CD14-positive monocyte (primary cell): ENCODE results near the gene KRT32. TPM values are rescaled to one million over a fixed set of nuclear protein-coding genes. Genes with fewer than 3 reads are reported as not detected.

ENCODE experiments used
- DNase-seq, 3 donors: peaks; one replicate each; pipeline ENCODE4 v3.0.0-alpha.2; 2011 to 2022
- H2AFZ ChIP-seq: 2 replicates; pipeline ENCODE4 v1.6.0; 2012; ENCODE audit warnings: mild to moderate bottlenecking, low read depth, low read length, inconsistent platforms; ENCODE audit not compliant: insufficient read depth, poor library complexity, severe bottlenecking
- H3K27ac ChIP-seq, 2 donors: 1 replicate in 1 of 2; 2 replicates in 1 of 2; pipeline ENCODE4 v1.5.1; 2012 to 2013; ENCODE audit warnings: low read length in 2 of 2, control low read depth in 1 of 2, inconsistent platforms in 1 of 2, low read depth in 1 of 2, mild to moderate bottlenecking in 1 of 2
- H3K27me3 ChIP-seq, 2 donors: one replicate each; pipeline versions ENCODE4 v1.6.0 to v1.6.1; 2011 to 2013; ENCODE audit warnings: low read length in 2 of 2; ENCODE audit not compliant: control insufficient read depth in 2 of 2, insufficient read depth in 2 of 2
- H3K36me3 ChIP-seq, 2 donors: replicated peaks in 1 of 2; 1 replicate in 1 of 2; 2 replicates in 1 of 2; pipeline versions ENCODE4 v1.5.1 to v1.6.1; 2012 to 2013; ENCODE audit warnings: low read length in 2 of 2, control low read depth in 1 of 2, inconsistent platforms in 1 of 2, mild to moderate bottlenecking in 1 of 2; ENCODE audit not compliant: insufficient read depth in 2 of 2, control insufficient read depth in 1 of 2
- H3K4me1 ChIP-seq, 2 donors: 1 replicate in 1 of 2; 2 replicates in 1 of 2; pipeline versions ENCODE4 v1.5.1 to v1.6.1; 2012 to 2013; ENCODE audit warnings: low read length in 2 of 2, control low read depth in 1 of 2, inconsistent platforms in 1 of 2, mild to moderate bottlenecking in 1 of 2, moderate library complexity in 1 of 2; ENCODE audit not compliant: insufficient read depth in 2 of 2, control insufficient read depth in 1 of 2
- H3K4me2 ChIP-seq: replicated peaks from 2 replicates; pipeline ENCODE3; 2012; ENCODE audit warnings: low read length, moderate library complexity, mild to moderate bottlenecking; ENCODE audit not compliant: poor library complexity, severe bottlenecking; ENCODE audit errors: extremely low read depth
- H3K4me3 ChIP-seq, 3 experiments: fragments of 200-600 bp in 1 of 3; sonication (generic) in 1 of 3; replicated peaks in 1 of 3; 1 replicate in 2 of 3; 2 replicates in 1 of 3; pipeline ENCODE4 v1.5.1; 2011 to 2013; ENCODE audit warnings: low read length in 3 of 3, mild to moderate bottlenecking in 3 of 3, control low read depth in 2 of 3, low read depth in 2 of 3, inconsistent platforms in 1 of 3, moderate library complexity in 1 of 3
- H3K79me2 ChIP-seq: 2 replicates; pipeline ENCODE4 v1.6.0; 2012; ENCODE audit warnings: mild to moderate bottlenecking, control low read depth, inconsistent platforms, low read length, moderate library complexity; ENCODE audit not compliant: insufficient read depth
- H3K9ac ChIP-seq: 2 replicates; pipeline ENCODE4 v1.6.0; 2017; ENCODE audit warnings: low read length, mild to moderate bottlenecking; ENCODE audit not compliant: insufficient read depth, poor library complexity, severe bottlenecking
- H3K9me3 ChIP-seq, 2 donors: replicated peaks in 1 of 2; 1 replicate in 1 of 2; 2 replicates in 1 of 2; pipeline versions ENCODE4 v1.5.1 to v1.6.1; 2012 to 2013; ENCODE audit warnings: low read length in 2 of 2, control low read depth in 1 of 2; ENCODE audit not compliant: control insufficient read depth in 1 of 2, insufficient read depth in 1 of 2
- H4K20me1 ChIP-seq: 2 replicates; pipeline ENCODE4 v1.6.0; 2012; ENCODE audit warnings: mild to moderate bottlenecking, low read length, control low read depth, moderate library complexity; ENCODE audit not compliant: insufficient read depth
- H3K27ac Mint-ChIP-seq, 7 donors: one replicate each; pipeline ENCODE4 v1.8.0; 2020; ENCODE audit warnings: mild to moderate bottlenecking in 7 of 7, mixed read lengths in 7 of 7, moderate library complexity in 6 of 7, inconsistent platforms in 2 of 7
- H3K27me3 Mint-ChIP-seq, 3 donors: one replicate each; pipeline ENCODE4 v1.8.0; 2021 to 2022; ENCODE audit warnings: low read depth in 3 of 3, mild to moderate bottlenecking in 3 of 3, mixed read lengths in 3 of 3, moderate library complexity in 3 of 3, inconsistent platforms in 1 of 3
- H3K36me3 Mint-ChIP-seq, 2 donors: one replicate each; pipeline ENCODE4 v1.8.0; 2020; ENCODE audit warnings: mixed read lengths in 2 of 2, inconsistent platforms in 1 of 2, mild to moderate bottlenecking in 1 of 2
- H3K4me1 Mint-ChIP-seq: one replicate; pipeline ENCODE4 v1.8.0; 2020; ENCODE audit warnings: mild to moderate bottlenecking, mixed read lengths
- H3K4me3 Mint-ChIP-seq, 2 donors: one replicate each; pipeline ENCODE4 v1.8.0; 2020; ENCODE audit warnings: mild to moderate bottlenecking in 2 of 2, mixed read lengths in 2 of 2, moderate library complexity in 1 of 2
- H3K9me3 Mint-ChIP-seq, 7 donors: one replicate each; pipeline ENCODE4 v1.8.0; 2020 to 2022; ENCODE audit warnings: mixed read lengths in 7 of 7, mild to moderate bottlenecking in 6 of 7, moderate library complexity in 6 of 7, inconsistent platforms in 2 of 7
- WGBS: methylation state at CpG from one replicate; pipeline ENCODE4 v1.1.5; 2013; ENCODE audit warnings: missing lambda C conversion rate; ENCODE audit not compliant: insufficient coverage; 5-methylcytosine and 5-hydroxymethylcytosine counted together
- intact Hi-C, 2 donors: fragments of 100-400 bp; cut with micrococcal nuclease; formaldehyde crosslinking; loops; one replicate each; pipeline versions ENCODE4 v1.15.0 to v1.15.1; 2023
- polyA plus RNA-seq, 3 donors: library from polyadenylated mRNA; depleted of rRNA in 1 of 3; unstranded in 2 of 3; stranded (reverse) in 1 of 3; fragments of 300-500 nt in 2 of 3; fragments of >200 nt in 1 of 3; fragmentation: Illumina TruSeq in 2 of 3; gene quantifications; 1 replicate in 2 of 3; 2 replicates in 1 of 3; pipeline ENCODE4 v1.2.3, GENCODE V29; 2012 to 2021
- TF ChIP-seq, protein P1 (sequence below): fragments of 200-600 bp; IDR thresholded peaks from one replicate; pipeline ENCODE4 v1.8.0; 2022; ENCODE audit warnings: antibody characterized with exemption, mild to moderate bottlenecking

KRT32 gene
- polyA plus RNA-seq, 3 donors: not detected

DNA sequence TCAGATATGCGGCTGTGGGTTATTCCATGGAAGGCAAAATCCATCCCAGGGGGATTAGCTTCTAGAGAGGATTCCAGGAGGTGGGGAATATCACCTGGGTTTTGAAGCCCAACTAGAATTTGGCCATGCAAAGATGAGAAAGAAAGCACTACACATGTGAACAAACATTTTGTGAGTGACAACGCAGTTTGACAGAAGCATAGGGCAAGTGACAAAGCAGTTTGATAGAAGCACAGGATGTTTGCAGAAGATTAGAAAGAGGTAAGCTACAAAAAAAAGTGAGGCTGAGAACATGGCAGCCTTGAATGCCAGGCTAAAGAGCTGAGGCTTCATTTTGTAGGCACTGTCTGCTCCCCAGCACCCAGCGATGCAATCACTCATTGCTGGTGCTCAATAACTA is 14.1 kb downstream of the KRT32 start:
- Histone ChIP-seq H3K36me3 (no peaks in the 10 kb centered on the region), H3K27ac (no peak overlapping the region), H3K9me3 (no peaks in the 10 kb centered on the region), H3K4me1 (no peaks in the 10 kb centered on the region), H2AFZ (no peak overlapping the region), H3K79me2 (no peaks in the 10 kb centered on the region), H3K9ac (no peak overlapping the region), H4K20me1 (no peaks in the 10 kb centered on the region), H3K4me2 (no peak overlapping the region), H3K27me3 (no peaks in the 10 kb centered on the region), H3K4me3 (no peak overlapping the region)
- Mint-ChIP-seq H3K27me3 (peaks cover 0 to 5% (median 5%) of the 10 kb centered on the region in 3 donors), H3K36me3 (no peaks in the 10 kb centered on the region), H3K4me1 (peaks cover 3% of the 10 kb centered on the region), H3K4me3 (no peak overlapping the region), H3K27ac (no peak overlapping the region), H3K9me3 (peaks cover 0 to 4% (median 0%) of the 10 kb centered on the region in 7 donors)
- intact Hi-C loops: no loop called here
- TF ChIP-seq, protein P1, sequence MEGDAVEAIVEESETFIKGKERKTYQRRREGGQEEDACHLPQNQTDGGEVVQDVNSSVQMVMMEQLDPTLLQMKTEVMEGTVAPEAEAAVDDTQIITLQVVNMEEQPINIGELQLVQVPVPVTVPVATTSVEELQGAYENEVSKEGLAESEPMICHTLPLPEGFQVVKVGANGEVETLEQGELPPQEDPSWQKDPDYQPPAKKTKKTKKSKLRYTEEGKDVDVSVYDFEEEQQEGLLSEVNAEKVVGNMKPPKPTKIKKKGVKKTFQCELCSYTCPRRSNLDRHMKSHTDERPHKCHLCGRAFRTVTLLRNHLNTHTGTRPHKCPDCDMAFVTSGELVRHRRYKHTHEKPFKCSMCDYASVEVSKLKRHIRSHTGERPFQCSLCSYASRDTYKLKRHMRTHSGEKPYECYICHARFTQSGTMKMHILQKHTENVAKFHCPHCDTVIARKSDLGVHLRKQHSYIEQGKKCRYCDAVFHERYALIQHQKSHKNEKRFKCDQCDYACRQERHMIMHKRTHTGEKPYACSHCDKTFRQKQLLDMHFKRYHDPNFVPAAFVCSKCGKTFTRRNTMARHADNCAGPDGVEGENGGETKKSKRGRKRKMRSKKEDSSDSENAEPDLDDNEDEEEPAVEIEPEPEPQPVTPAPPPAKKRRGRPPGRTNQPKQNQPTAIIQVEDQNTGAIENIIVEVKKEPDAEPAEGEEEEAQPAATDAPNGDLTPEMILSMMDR: no peak
- DNase-seq: no peak
- 75% methylated on average over 2 of the region's 3 CpGs for WGBS

GRCh38 chr17:41452281-41452680 is 14.9 kb downstream of the KRT32 start:
- Histone ChIP-seq H3K9ac (no peak overlapping the region), H3K79me2 (no peaks in the 10 kb centered on the region), H3K4me2 (no peak overlapping the region), H2AFZ (no peak overlapping the region), H4K20me1 (no peaks in the 10 kb centered on the region), H3K27ac (no peak overlapping the region), H3K9me3 (no peaks in the 10 kb centered on the region), H3K27me3 (no peaks in the 10 kb centered on the region), H3K4me1 (no peaks in the 10 kb centered on the region), H3K36me3 (no peaks in the 10 kb centered on the region), H3K4me3 (no peak overlapping the region)
- DNase-seq: peak; percentile 3 to 23 (median 8)
- intact Hi-C loops: no loop called here
- Mint-ChIP-seq H3K4me1 (peaks cover 3% of the 10 kb centered on the region), H3K4me3 (no peak overlapping the region), H3K9me3 (peaks cover 0 to 4% (median 0%) of the 10 kb centered on the region in 7 donors), H3K36me3 (no peaks in the 10 kb centered on the region), H3K27me3 (peaks cover 3 to 5% (median 5%) of the 10 kb centered on the region in 3 donors), H3K27ac (peak overlapping the region in 1 of 7 donors; percentile 27)
- TF ChIP-seq, protein P1: no peak
- 60% methylated on average over 1 of the region's 4 CpGs for WGBS
